HCT116 (cell line): ENCODE measurements around the gene HCRTR2. TPM values are rescaled to one million over a fixed set of nuclear protein-coding genes. Genes with fewer than 3 reads are reported as not detected.

ENCODE experiments used
- ATAC-seq: fragments of 200-7000 bp; cut with Tn5 transposase; 2 replicates; pipeline ENCODE4 v1.9.1; 2020; ENCODE audit warnings: mild to moderate bottlenecking, moderate library complexity
- BruUV-seq: library from RNA; stranded (reverse); fragments of 400-500 nt; replicated peaks from 2 replicates; lab custom pipeline; 2021; lab: Mats Ljungman, UMichigan
- CTCF ChIA-PET: fragments of 300-600 bp; sonication (Branson Sonifier 250); formaldehyde crosslinking; loops from one replicate; lab custom pipeline; 2021; ENCODE audit warnings: antibody characterized with exemption; lab: Charles Lee
- POLR2A ChIA-PET: fragments of 300-600, 350-600 bp; sonication (Branson Sonifier 250); formaldehyde crosslinking; loops from one replicate; lab custom pipeline; 2021; ENCODE audit warnings: antibody characterized with exemption; lab: Charles Lee
- RAD21 ChIA-PET, 2 experiments: fragments of 300-600 bp; sonication (Branson Sonifier 250); formaldehyde crosslinking; loops; one replicate each; lab custom pipeline; 2023; ENCODE audit warnings: low total read pairs in 2 of 2; ENCODE audit not compliant: uncharacterized antibody in 2 of 2, unreplicated experiment in 2 of 2, low non-redundant PET in 1 of 2; lab: Charles Lee
- DNase-seq: peaks from one replicate; pipeline ENCODE4 v3.0.0-alpha.2; 2010; ENCODE audit warnings: low read depth, low spot score
- H2AFZ ChIP-seq: fragments of 200-600 bp; shearing (Covaris generic), sonication (generic); 2 replicates; pipeline ENCODE4 v1.6.1; 2017; ENCODE audit warnings: low read depth, mixed run types, mixed read lengths, antibody characterized with exemption, low read length; ENCODE audit not compliant: poor library complexity, severe bottlenecking
- H3K27ac ChIP-seq: 2 replicates; pipeline ENCODE4 v1.5.1; 2012; ENCODE audit warnings: low read depth, low read length
- H3K27me3 ChIP-seq: fragments of 200-600 bp; sonication (generic); 2 replicates; pipeline ENCODE4 v1.6.1; 2016; ENCODE audit warnings: mixed run types, low read length, mixed read lengths; ENCODE audit not compliant: insufficient read depth
- H3K36me3 ChIP-seq, 2 experiments: fragments of 200-500 bp in 1 of 2; fragments of 200-600 bp in 1 of 2; sonication (Bioruptor generic) in 1 of 2; sonication (generic) in 1 of 2; 2 replicates each; pipeline versions ENCODE4 v1.5.1 to v1.6.1; 2014 to 2016; ENCODE audit warnings: low read length in 2 of 2, inconsistent platforms in 1 of 2, mixed read lengths in 1 of 2, mixed run types in 1 of 2; ENCODE audit not compliant: insufficient read depth in 2 of 2, control insufficient read depth in 1 of 2
- H3K4me1 ChIP-seq, 2 experiments: fragments of 200-600 bp in 1 of 2; sonication (generic) in 1 of 2; 2 replicates each; pipeline versions ENCODE4 v1.5.1 to v1.6.1; 2012 to 2017; ENCODE audit warnings: low read length in 2 of 2, inconsistent platforms in 1 of 2, mild to moderate bottlenecking in 1 of 2, mixed read lengths in 1 of 2, mixed run types in 1 of 2, moderate library complexity in 1 of 2; ENCODE audit not compliant: insufficient read depth in 2 of 2, control insufficient read depth in 1 of 2
- H3K4me2 ChIP-seq: fragments of 200-600 bp; sonication (generic); 2 replicates; pipeline ENCODE4 v1.6.1; 2017; ENCODE audit warnings: mixed run types, low read length, mixed read lengths
- H3K4me3 ChIP-seq, 2 experiments: fragments of 200-600 bp in 1 of 2; sonication (generic) in 1 of 2; replicated peaks in 1 of 2; 2 replicates each; pipeline ENCODE4 v1.5.1; 2011 to 2016; ENCODE audit warnings: low read length in 2 of 2, control low read depth in 1 of 2, low read depth in 1 of 2, mild to moderate bottlenecking in 1 of 2, mixed read lengths in 1 of 2, mixed run types in 1 of 2
- H3K79me2 ChIP-seq: fragments of 200-600 bp; sonication (generic); 2 replicates; pipeline ENCODE4 v1.6.1; 2017; ENCODE audit warnings: mild to moderate bottlenecking, mixed run types, low read length, moderate library complexity, mixed read lengths; ENCODE audit not compliant: insufficient read depth
- H3K9ac ChIP-seq: fragments of 200-600 bp; sonication (generic); 2 replicates; pipeline ENCODE4 v1.6.1; 2016; ENCODE audit warnings: low read length, mixed read lengths
- H3K9me2 ChIP-seq: fragments of 200-600 bp; sonication (generic), shearing (Covaris generic); 2 replicates; pipeline ENCODE4 v1.6.1; 2017; ENCODE audit warnings: mixed run types, mild to moderate bottlenecking, moderate library complexity; ENCODE audit not compliant: insufficient read depth
- H3K9me3 ChIP-seq, 2 experiments: fragments of 200-500 bp in 1 of 2; fragments of 200-600 bp in 1 of 2; sonication (Bioruptor generic) in 1 of 2; sonication (generic) in 1 of 2; 2 replicates each; pipeline ENCODE4 v1.6.1; 2014 to 2017; ENCODE audit warnings: low read length in 2 of 2, mixed read lengths in 2 of 2, inconsistent platforms in 1 of 2, low read depth in 1 of 2, mild to moderate bottlenecking in 1 of 2, mixed run types in 1 of 2, moderate library complexity in 1 of 2; ENCODE audit not compliant: control insufficient read depth in 1 of 2, insufficient read depth in 1 of 2
- H4K20me1 ChIP-seq: fragments of 200-600 bp; sonication (generic), shearing (Covaris generic); 2 replicates; pipeline ENCODE4 v1.6.1; 2017; ENCODE audit warnings: mixed run types, mild to moderate bottlenecking, moderate library complexity; ENCODE audit not compliant: insufficient read depth
- CBX3 ChIP-seq: IDR thresholded peaks from 2 replicates; pipeline ENCODE4 v1.6.1; 2012; ENCODE audit warnings: low read depth
- CEBPB ChIP-seq: IDR thresholded peaks from 2 replicates; pipeline ENCODE4 v1.6.1; 2012; ENCODE audit warnings: low read depth
- EGR1 ChIP-seq: IDR thresholded peaks from 2 replicates; pipeline ENCODE4 v1.6.1; 2012; ENCODE audit warnings: low read depth
- ELF1 ChIP-seq: IDR thresholded peaks from 2 replicates; pipeline ENCODE4 v1.6.1; 2012; ENCODE audit warnings: low read depth, borderline replicate concordance
- EZH2 ChIP-seq: fragments of 200-600 bp; sonication (generic); IDR thresholded peaks from 2 replicates; pipeline ENCODE4 v1.6.1; 2017; ENCODE audit warnings: antibody characterized with exemption, mixed run types
- FOSL1 ChIP-seq: IDR thresholded peaks from 2 replicates; pipeline ENCODE4 v1.6.1; 2012; ENCODE audit warnings: low read depth
- JUND ChIP-seq: IDR thresholded peaks from 2 replicates; pipeline ENCODE4 v1.6.1; 2012
- POLR2AphosphoS5 ChIP-seq: IDR thresholded peaks from 2 replicates; pipeline ENCODE4 v1.6.1; 2011; ENCODE audit warnings: mild to moderate bottlenecking, low read depth, low read length, moderate library complexity
- SIN3A ChIP-seq: IDR thresholded peaks from 2 replicates; pipeline ENCODE4 v1.6.1; 2012; ENCODE audit warnings: low read depth
- SP1 ChIP-seq: IDR thresholded peaks from 2 replicates; pipeline ENCODE4 v1.6.1; 2012; ENCODE audit warnings: low read depth
- SRF ChIP-seq: IDR thresholded peaks from 2 replicates; pipeline ENCODE4 v1.6.1; 2012; ENCODE audit warnings: low read depth
- TCF7L2 ChIP-seq: IDR thresholded peaks from 2 replicates; pipeline ENCODE4 v1.7.0; 2011; ENCODE audit warnings: borderline replicate concordance, inconsistent platforms; ENCODE audit not compliant: insufficient read depth, insufficient read length; ENCODE audit errors: extremely low read depth
- YY1 ChIP-seq: IDR thresholded peaks from 2 replicates; pipeline ENCODE4 v1.6.1; 2011; ENCODE audit warnings: low read length, low read depth, moderate library complexity, mild to moderate bottlenecking; ENCODE audit not compliant: insufficient replicate concordance; ENCODE audit errors: extremely low read depth
- ZFX ChIP-seq: fragments of 450-650 bp; IDR thresholded peaks from 2 replicates; pipeline ENCODE4 v1.6.1; 2017
- intact Hi-C: fragments of 100-400 bp; cut with micrococcal nuclease; formaldehyde crosslinking; loops from 2 replicates; pipeline ENCODE4 v1.10.0; 2022
- total RNA-seq: library from RNA; stranded (reverse); gene quantifications from one replicate; pipeline ENCODE4 v1.2.1, GENCODE V29; 2021; ENCODE audit not compliant: unreplicated experiment
- TF ChIP-seq, protein P1 (sequence below): IDR thresholded peaks from 2 replicates; pipeline ENCODE4 v1.6.1; 2011; ENCODE audit warnings: mild to moderate bottlenecking, low read length, moderate library complexity; ENCODE audit not compliant: insufficient replicate concordance; ENCODE audit errors: extremely low read depth
- TF ChIP-seq, protein P2 (sequence below): IDR thresholded peaks from 2 replicates; pipeline ENCODE4 v1.6.1; 2012; ENCODE audit warnings: low read depth
- TF ChIP-seq, protein P3 (sequence below): IDR thresholded peaks from 2 replicates; pipeline ENCODE4 v1.6.1; 2012

Gene HCRTR2
- total RNA-seq, 1 experiment from 2014 or later, result not detected

DNA sequence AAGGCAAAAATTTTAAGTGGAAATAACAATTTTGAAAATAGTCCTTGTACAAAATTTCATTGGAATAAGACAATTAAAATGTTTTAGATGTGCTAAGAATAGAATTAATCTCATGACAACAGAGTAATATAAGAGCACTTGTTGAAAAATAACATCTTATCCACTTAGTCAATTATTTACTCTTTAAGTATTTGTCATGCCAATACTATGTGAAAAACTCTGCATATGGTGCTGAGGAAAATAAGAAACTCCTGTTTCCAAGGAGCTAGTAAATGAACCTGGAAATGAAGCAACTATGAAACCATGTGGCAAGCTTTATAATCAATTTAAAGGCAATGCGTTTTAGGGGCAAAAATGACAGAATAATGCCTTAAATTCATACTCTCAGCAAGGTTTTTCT lies 42.7 kb upstream of the HCRTR2 start:
- Histone ChIP-seq H3K4me3 (no peak overlapping the region), H3K27me3 (no peaks in the 10 kb centered on the region), H3K4me1 (no peaks in the 10 kb centered on the region), H3K27ac (no peak overlapping the region), H4K20me1 (no peaks in the 10 kb centered on the region), H3K9me3 (no peaks in the 10 kb centered on the region), H2AFZ (no peak overlapping the region), H3K9ac (no peak overlapping the region), H3K9me2 (no peaks in the 10 kb centered on the region), H3K36me3 (no peaks in the 10 kb centered on the region), H3K4me2 (no peak overlapping the region), H3K79me2 (no peaks in the 10 kb centered on the region)
- CTCF ChIA-PET, result no interaction called here
- ATAC-seq (no peak), DNase-seq (no peak)
- TF ChIP-seq ZFX (no peak), SP1 (no peak), EZH2 (no peak), EGR1 (no peak), YY1 (no peak), TCF7L2 (no peak), CEBPB (no peak), ELF1 (no peak), FOSL1 (no peak), SRF (no peak), CBX3 (no peak), POLR2AphosphoS5 (no peak), SIN3A (no peak), JUND (no peak)
- TF ChIP-seq, protein P1, sequence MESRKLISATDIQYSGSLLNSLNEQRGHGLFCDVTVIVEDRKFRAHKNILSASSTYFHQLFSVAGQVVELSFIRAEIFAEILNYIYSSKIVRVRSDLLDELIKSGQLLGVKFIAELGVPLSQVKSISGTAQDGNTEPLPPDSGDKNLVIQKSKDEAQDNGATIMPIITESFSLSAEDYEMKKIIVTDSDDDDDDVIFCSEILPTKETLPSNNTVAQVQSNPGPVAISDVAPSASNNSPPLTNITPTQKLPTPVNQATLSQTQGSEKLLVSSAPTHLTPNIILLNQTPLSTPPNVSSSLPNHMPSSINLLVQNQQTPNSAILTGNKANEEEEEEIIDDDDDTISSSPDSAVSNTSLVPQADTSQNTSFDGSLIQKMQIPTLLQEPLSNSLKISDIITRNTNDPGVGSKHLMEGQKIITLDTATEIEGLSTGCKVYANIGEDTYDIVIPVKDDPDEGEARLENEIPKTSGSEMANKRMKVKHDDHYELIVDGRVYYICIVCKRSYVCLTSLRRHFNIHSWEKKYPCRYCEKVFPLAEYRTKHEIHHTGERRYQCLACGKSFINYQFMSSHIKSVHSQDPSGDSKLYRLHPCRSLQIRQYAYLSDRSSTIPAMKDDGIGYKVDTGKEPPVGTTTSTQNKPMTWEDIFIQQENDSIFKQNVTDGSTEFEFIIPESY, result no peak
- TF ChIP-seq, protein P2, sequence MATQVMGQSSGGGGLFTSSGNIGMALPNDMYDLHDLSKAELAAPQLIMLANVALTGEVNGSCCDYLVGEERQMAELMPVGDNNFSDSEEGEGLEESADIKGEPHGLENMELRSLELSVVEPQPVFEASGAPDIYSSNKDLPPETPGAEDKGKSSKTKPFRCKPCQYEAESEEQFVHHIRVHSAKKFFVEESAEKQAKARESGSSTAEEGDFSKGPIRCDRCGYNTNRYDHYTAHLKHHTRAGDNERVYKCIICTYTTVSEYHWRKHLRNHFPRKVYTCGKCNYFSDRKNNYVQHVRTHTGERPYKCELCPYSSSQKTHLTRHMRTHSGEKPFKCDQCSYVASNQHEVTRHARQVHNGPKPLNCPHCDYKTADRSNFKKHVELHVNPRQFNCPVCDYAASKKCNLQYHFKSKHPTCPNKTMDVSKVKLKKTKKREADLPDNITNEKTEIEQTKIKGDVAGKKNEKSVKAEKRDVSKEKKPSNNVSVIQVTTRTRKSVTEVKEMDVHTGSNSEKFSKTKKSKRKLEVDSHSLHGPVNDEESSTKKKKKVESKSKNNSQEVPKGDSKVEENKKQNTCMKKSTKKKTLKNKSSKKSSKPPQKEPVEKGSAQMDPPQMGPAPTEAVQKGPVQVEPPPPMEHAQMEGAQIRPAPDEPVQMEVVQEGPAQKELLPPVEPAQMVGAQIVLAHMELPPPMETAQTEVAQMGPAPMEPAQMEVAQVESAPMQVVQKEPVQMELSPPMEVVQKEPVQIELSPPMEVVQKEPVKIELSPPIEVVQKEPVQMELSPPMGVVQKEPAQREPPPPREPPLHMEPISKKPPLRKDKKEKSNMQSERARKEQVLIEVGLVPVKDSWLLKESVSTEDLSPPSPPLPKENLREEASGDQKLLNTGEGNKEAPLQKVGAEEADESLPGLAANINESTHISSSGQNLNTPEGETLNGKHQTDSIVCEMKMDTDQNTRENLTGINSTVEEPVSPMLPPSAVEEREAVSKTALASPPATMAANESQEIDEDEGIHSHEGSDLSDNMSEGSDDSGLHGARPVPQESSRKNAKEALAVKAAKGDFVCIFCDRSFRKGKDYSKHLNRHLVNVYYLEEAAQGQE, result no peak
- TF ChIP-seq, protein P3, sequence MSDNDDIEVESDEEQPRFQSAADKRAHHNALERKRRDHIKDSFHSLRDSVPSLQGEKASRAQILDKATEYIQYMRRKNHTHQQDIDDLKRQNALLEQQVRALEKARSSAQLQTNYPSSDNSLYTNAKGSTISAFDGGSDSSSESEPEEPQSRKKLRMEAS, result no peak
- no TSS peak for BruUV-seq
- POLR2A ChIA-PET, result no interaction called here
- intact Hi-C loops, result no loop called here
- RAD21 ChIA-PET, result no interaction called here
